Natural killer cell (primary cell): Measurements from ENCODE around the gene RYR1. TPM values are rescaled to one million over a fixed set of nuclear protein-coding genes. Genes with fewer than 3 reads are reported as not detected.

ENCODE experiments used
- ATAC-seq, 3 donors: fragments of 150-1000 bp in 2 of 3; fragments of 200-7000 bp in 1 of 3; cut with Tn5 transposase; 1 replicate in 1 of 3; 2 replicates in 2 of 3; pipeline ENCODE4 v1.10.0; 2021; ENCODE audit warnings: mild to moderate bottlenecking in 2 of 3, moderate library complexity in 2 of 3
- DNase-seq, 2 donors: peaks; one replicate each; pipeline versions ENCODE4 v3.0.0 to v3.0.0-alpha.2; 2013 to 2021; ENCODE audit warnings: mixed read lengths in 1 of 2
- H3K27ac ChIP-seq: one replicate; pipeline ENCODE4 v1.5.1; 2013; ENCODE audit warnings: mild to moderate bottlenecking, low read length
- H3K27me3 ChIP-seq: one replicate; pipeline ENCODE4 v1.6.1; 2013; ENCODE audit warnings: low read length; ENCODE audit not compliant: control insufficient read depth, insufficient read depth
- H3K36me3 ChIP-seq: one replicate; pipeline ENCODE4 v1.6.1; 2013; ENCODE audit warnings: low read length; ENCODE audit not compliant: control insufficient read depth, insufficient read depth
- H3K4me1 ChIP-seq: one replicate; pipeline ENCODE4 v1.6.1; 2013; ENCODE audit warnings: low read length; ENCODE audit not compliant: control insufficient read depth, insufficient read depth
- H3K4me3 ChIP-seq: one replicate; pipeline ENCODE4 v1.5.1; 2013; ENCODE audit warnings: low read length
- H3K9me3 ChIP-seq: one replicate; pipeline ENCODE4 v1.6.1; 2013; ENCODE audit warnings: low read length; ENCODE audit not compliant: control insufficient read depth, insufficient read depth
- H3K27ac Mint-ChIP-seq, 2 donors: one replicate each; pipeline ENCODE4 v1.8.0; 2022; ENCODE audit warnings: mild to moderate bottlenecking in 2 of 2, mixed read lengths in 2 of 2, moderate library complexity in 1 of 2
- H3K27me3 Mint-ChIP-seq, 2 donors: one replicate each; pipeline ENCODE4 v1.8.0; 2022; ENCODE audit warnings: low read depth in 2 of 2, mixed read lengths in 2 of 2
- H3K36me3 Mint-ChIP-seq: one replicate; pipeline ENCODE4 v1.8.0; 2022; ENCODE audit warnings: mixed read lengths
- H3K4me1 Mint-ChIP-seq, 2 donors: one replicate each; pipeline ENCODE4 v1.8.0; 2022; ENCODE audit warnings: mixed read lengths in 2 of 2
- H3K4me3 Mint-ChIP-seq: one replicate; pipeline ENCODE4 v1.8.0; 2022; ENCODE audit warnings: mild to moderate bottlenecking, moderate library complexity, mixed read lengths
- H3K9me3 Mint-ChIP-seq, 2 donors: one replicate each; pipeline ENCODE4 v1.8.0; 2022; ENCODE audit warnings: mixed read lengths in 2 of 2
- CTCF ChIP-seq: fragments of 200-600 bp; IDR thresholded peaks from one replicate; pipeline ENCODE4 v1.8.0; 2022; ENCODE audit warnings: antibody characterized with exemption
- WGBS: methylation state at CpG from one replicate; pipeline ENCODE4 v1.1.7; 2013; ENCODE audit warnings: missing lambda C conversion rate; ENCODE audit not compliant: insufficient coverage; 5-methylcytosine and 5-hydroxymethylcytosine counted together
- intact Hi-C: fragments of 100-400 bp; cut with micrococcal nuclease; formaldehyde crosslinking; loops from one replicate; pipeline ENCODE4 v1.14.2; 2022
- total RNA-seq, 4 donors: library from RNA; stranded (reverse); fragments of 120-200 nt in 1 of 4; gene quantifications; one replicate each; pipeline versions ENCODE4 v1.2.3 to v1.2.4, GENCODE V29; 2013 to 2022

RYR1 gene
- total RNA-seq, 3 donors from 2014 or later (not counting 1 experiment from before 2014, with no cell fraction given): 0.05 to 1.0 (median 0.65) TPM

- DNase-seq (no peak), ATAC-seq (no peak)
- H3K9me3 ChIP-seq: no peaks in the 10 kb centered on the region
- H3K36me3 ChIP-seq: no peaks in the 10 kb centered on the region
- no peak overlapping the region for H3K27ac Mint-ChIP-seq
- H3K9me3 Mint-ChIP-seq: no peaks in the 10 kb centered on the region
- H3K4me1 ChIP-seq: no peaks in the 10 kb centered on the region
- no peak overlapping the region for H3K4me3 Mint-ChIP-seq
- intact Hi-C loops: no loop called here
- TF ChIP-seq CTCF: no peak
- H3K27me3 Mint-ChIP-seq: no peaks in the 10 kb centered on the region
- H3K27me3 ChIP-seq: no peaks in the 10 kb centered on the region
- H3K36me3 Mint-ChIP-seq: no peaks in the 10 kb centered on the region
- peaks cover 0 to 5% of the 10 kb centered on the region in 2 donors for H3K4me1 Mint-ChIP-seq
- H3K27ac ChIP-seq: no peak overlapping the region
- no peak overlapping the region for H3K4me3 ChIP-seq
- WGBS: 90% methylated on average over 14 of the region's 14 CpGs
These were observed 7.1 kb downstream of the RYR1 start for GRCh38 chr19:38440592-38440991.

GRCh38 chr19:38441657-38442348, 8.3 kb downstream of the RYR1 start:
- Mint-ChIP-seq H3K4me3 (no peak overlapping the region), H3K9me3 (no peaks in the 10 kb centered on the region), H3K27me3 (no peaks in the 10 kb centered on the region), H3K4me1 (peaks cover 0 to 5% of the 10 kb centered on the region in 2 donors), H3K27ac (no peak overlapping the region), H3K36me3 (no peaks in the 10 kb centered on the region)
- TF ChIP-seq CTCF: no peak
- no peaks in the 10 kb centered on the region for H3K9me3 ChIP-seq
- ATAC-seq (no peak), DNase-seq (peak in 1 of 2 donors; percentile 29)
- no peaks in the 10 kb centered on the region for H3K36me3 ChIP-seq
- H3K4me3 ChIP-seq: no peak overlapping the region
- H3K27ac ChIP-seq: no peak overlapping the region
- WGBS: 47% methylated on average over 6 of the region's 7 CpGs
- intact Hi-C loops: no loop called here
- H3K4me1 ChIP-seq: no peaks in the 10 kb centered on the region
- H3K27me3 ChIP-seq: no peaks in the 10 kb centered on the region

- no peak overlapping the region for H3K27ac Mint-ChIP-seq
- TF ChIP-seq CTCF: no peak
- H3K4me1 ChIP-seq: no peaks in the 10 kb centered on the region
- no peaks in the 10 kb centered on the region for H3K27me3 Mint-ChIP-seq
- no peaks in the 10 kb centered on the region for H3K27me3 ChIP-seq
- DNase-seq: no peak
- H3K27ac ChIP-seq: no peak overlapping the region
- H3K4me3 Mint-ChIP-seq: no peak overlapping the region
- no peaks in the 10 kb centered on the region for H3K36me3 ChIP-seq
- no peak for ATAC-seq
- no peaks in the 10 kb centered on the region for H3K9me3 ChIP-seq
- WGBS: 87% methylated on average over 9 of the region's 9 CpGs
- no peak overlapping the region for H3K4me3 ChIP-seq
- peaks cover 0 to 5% of the 10 kb centered on the region in 2 donors for H3K4me1 Mint-ChIP-seq
- H3K9me3 Mint-ChIP-seq: no peaks in the 10 kb centered on the region
- H3K36me3 Mint-ChIP-seq: no peaks in the 10 kb centered on the region
- intact Hi-C loops: no loop called here
These were observed 9.2 kb downstream of the RYR1 start for GRCh38 chr19:38442736-38443135.
